Activated CD8-positive, alpha-beta memory T cell treated with anti-CD3 and anti-CD28 coated beads for 48 hours (primary cell): Measurements from ENCODE around the gene OR2AG1.
"Not testable (repeated sequence)": the region's sequence is repeated elsewhere in the genome, so short reads cannot be mapped to it uniquely, and the experiment has no call there.

Experiments used
- DNase-seq, 3 experiments: peaks; one replicate each; pipeline ENCODE4 v3.0.0-alpha.2; 2020; ENCODE audit warnings: low read depth in 2 of 3, low spot score in 2 of 3

OR2AG1 gene

DNA sequence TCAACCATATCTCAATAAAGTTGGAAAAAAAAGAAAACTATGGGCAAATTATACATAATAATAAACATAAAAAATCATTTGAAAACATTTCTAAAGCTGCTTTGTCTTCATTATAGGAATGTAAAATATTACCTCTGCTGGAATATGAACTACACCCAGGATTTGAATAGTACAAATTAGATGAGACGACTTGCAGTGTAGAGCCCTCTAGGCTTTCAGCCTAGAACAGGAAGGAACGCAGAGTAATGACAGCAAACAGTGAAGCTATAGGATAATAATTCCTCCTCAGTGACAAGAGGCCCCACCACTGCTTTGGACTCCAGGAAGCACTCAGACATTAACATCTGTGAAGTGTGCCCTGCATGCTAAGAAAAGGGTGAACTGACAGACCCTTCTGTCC is 7.7 kb downstream of the OR2AG1 start:
- no peak for DNase-seq

GRCh38 chr11:6794639-6795038 is 11.8 kb downstream of the OR2AG1 start:
- DNase-seq = no peak

GRCh38 chr11:6799402-6799801 is 16.6 kb downstream of the OR2AG1 start, which contains the start of gene OR6A2:
Gene OR6A2, minus strand, starts transcription at chr11:6799689. Its CDS starts 3,981 bp downstream, at chr11:6795708.
- no peak for DNase-seq

DNA sequence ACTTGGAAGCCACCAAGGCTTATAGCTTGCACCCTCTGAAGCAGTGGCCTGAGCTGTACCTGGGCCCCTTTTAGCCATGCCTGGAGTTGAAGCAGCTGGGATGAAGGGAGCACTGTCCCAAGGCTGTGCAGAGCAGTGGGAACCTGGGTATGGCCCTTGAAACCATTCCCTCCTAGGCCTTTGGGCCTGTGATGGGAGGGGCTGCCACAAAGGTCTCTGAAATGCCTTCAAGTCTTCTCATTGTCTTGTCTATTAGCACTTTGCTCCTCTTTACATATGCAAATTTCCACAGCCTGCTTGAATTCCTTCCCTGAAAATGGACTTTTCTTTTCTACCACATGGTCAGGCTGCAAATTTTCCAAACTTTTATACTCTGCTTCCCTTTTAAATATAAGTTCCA is 18.3 kb downstream of the OR2AG1 start:
- DNase-seq = not testable (repeated sequence)

DNA sequence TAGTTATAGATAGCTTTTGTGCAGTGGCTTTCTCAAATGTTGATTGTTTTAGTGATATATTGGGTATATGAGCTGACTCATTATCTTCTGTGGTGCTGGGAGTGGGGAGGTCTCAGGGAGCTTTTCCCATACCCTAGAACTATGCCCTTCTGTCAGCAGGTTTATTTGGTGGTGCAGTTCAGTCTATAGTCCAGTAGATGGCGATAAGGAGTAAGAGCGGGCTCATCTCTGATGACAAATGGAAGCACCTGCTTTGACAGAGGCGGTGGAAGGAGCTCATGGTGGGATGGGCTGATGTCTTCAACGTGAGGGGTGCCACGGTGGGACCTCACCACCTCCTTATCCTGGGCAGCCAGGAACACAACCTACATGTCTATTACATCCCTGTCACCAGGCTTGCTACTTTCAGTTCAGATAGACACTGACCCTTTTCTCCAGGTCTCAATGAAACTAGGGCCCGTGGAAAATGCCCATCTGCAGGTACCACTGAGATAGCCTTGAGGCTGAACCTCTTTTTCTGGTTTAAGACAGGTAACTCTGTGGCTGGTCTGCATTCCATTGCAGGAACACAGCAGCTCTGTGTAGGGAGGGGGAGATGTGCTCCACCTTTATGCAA is 29.7 kb downstream of the OR2AG1 start:
- no peak for DNase-seq

GRCh38 chr11:6813656-6814055 is 30.8 kb downstream of the OR2AG1 start:
- no peak for DNase-seq

DNA sequence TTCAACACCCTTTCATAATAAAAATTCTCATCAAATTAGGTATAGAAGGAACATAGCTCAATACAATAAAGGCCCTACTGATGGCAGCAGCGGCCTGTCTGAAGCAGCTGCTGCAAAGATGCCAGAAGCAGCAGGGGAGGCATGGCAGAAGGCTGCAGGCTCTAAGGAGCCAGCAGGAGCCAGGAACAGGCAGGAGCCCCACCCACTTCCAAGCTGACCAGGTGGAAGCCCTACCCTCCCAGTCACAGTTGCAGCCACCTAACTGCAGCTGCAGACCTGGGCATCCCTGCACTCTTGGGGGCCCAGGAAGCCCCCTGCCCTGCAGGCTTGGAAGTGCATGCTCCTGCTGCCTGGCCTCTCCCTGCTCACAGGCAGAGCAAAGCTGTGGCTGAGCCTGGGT is 34.9 kb downstream of the OR2AG1 start:
- no peak for DNase-seq

GRCh38 chr11:6818967-6819366 is 36.1 kb downstream of the OR2AG1 start:
- DNase-seq = no peak

DNA sequence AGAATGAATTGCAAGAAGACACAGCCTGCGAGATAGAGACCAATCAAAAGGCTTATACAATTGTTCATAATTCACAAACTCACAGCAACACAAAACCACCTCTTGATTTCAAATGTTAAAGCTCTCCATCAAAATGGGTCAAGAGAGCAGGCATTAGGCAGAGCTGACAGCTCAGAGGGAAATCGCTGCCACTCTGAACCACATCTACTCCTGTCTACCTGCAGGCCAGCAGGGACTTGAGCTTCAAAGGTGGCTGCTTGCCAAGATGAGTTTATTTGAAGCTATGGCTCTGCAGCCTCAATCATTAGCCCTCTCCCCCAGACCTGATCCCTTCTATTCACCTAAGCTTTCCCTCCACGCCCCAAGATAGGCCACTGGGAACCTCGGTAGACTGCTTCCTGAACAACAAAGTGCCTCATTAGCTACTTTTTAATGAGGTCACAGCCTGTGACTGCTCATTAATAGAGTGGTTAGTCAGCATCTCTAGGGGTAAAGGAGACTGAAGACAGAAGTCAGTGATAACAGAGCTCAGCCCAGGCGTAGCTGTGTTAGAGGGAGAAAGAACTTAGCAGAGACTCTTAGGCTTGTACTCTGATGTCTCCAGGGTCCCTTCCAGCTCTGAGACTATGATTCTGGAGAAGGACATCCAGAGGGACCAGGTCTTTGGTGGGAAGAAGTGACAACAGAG is 41.5 kb downstream of the OR2AG1 start:
- DNase-seq = no peak

- no peak for DNase-seq
Measured at GRCh38 chr11:6825231-6825744, 42.5 kb downstream of the OR2AG1 start.

DNA sequence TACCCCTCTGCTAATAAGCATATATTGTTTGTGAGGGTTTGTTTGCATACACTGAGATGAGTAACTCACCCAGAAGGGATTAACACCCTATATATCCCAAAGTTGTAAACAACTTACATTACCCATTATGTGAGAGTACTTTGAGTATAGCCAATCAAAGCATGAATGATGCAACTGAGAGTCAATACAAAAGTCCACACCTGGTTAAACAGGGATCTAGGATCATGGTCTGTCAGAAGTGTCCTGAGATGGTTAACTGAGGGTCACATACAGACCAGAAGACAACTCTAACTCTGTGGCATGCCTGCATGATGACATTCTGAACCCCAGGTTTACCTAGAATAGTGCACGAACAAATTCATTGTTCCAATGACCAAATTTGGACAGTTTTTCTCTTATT is 45.3 kb downstream of the OR2AG1 start:
- no peak for DNase-seq

GRCh38 chr11:6833356-6833755 is 50.5 kb downstream of the OR2AG1 start:
- no peak for DNase-seq

DNA sequence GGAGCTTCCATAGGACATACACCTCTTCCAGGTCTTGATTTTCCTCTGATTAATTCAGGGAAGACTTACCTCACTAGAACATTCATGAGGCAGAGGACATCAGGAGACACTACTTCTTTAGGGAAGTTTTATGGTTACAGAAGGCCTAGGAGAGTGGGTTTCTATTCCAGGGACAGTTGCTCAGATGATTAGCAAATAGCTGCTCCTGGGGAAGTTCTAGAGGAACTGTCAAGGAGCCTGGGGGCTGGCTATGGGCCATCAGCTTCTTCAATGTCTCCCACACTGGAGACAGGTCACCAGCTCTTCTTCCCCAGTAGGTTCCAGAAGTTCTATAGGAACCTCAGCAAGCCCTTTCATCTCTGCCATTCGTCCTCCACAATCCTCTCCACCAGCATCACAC is 51.2 kb downstream of the OR2AG1 start:
- no peak for DNase-seq
